Inferior parietal cortex (tissue), 1 donor: Measurements from ENCODE around the gene PPM1D.
"Not testable (repeated sequence)": the region's sequence is repeated elsewhere in the genome, so short reads cannot be mapped to it uniquely, and the experiment has no call there.

Experiments
- DNase-seq: peaks from one replicate; pipeline ENCODE4 v3.0.0-alpha.2; 2016; ENCODE audit errors: extremely low spot score

The PPM1D gene

DNA sequence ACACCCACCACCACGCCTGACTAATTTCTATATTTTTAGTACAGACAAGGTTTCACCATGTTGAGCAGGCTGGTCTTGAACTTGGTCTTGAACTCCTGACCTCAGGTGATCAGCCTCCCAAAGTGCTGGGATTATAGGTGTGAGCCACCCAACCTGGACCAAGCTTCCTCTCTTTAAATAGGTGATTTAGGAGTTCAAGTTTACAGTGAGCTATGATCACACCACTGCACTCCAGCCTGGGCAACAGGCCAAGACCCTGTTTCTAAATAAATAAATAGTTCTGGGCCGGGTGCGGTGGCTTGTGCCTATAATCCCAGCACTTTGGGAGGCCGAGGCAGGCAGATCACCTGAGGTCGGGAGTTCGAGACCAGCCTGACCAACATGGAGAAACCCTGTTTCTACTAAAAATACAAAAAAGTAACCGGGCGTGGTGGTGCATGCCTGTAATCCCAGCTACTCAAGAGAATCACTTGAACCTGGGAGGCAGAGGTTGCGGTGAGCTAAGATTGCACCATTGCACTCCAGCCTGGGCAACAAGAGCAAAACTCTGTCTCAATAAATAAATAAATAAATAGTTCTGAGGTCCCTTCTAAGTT lies 6.5 kb upstream of the PPM1D start:
- DNase-seq = not testable (repeated sequence)

- DNase-seq = not testable (repeated sequence)
Measured at GRCh38 chr17:60594170-60594569, 5.8 kb upstream of the PPM1D start.

DNA sequence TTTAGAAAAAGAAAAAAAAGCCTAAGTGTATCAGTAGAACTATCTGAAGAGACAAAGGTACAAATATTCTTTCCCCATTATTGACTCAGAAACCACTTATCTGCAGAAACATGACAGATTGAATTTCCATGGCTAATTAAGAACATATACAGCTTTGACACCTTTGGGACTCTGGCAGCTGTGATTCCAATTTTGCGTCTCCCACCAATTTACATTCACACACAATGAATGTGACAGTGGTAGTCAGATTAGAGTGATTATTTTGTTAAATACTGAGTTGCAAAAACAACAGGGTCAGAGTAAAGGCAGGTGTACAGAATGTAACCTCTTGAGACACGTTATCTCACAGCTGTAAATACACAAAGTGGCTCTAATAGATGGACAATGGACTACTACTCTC lies 5.3 kb upstream of the PPM1D start:
- no peak for DNase-seq

DNA sequence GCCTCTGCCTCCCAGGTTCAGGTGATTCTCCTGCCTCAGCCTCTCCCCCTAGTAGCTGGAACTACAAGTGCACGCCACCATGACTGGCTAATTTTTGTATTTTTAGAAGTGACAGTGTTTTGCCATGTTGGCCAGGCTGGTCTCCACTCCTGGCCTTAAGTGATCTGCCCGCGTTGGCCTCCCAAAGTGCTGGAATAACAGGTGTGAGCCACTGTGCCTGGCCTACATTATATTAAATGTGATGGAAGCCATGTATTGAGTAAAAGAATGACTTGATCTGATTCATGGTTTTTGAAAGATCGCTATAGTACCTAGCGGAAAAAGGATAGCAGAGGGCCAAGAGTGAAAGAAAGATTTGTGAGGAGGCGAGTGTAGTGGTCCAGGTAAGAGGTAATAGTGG lies 2.7 kb upstream of the PPM1D start:
- no peak for DNase-seq

DNA sequence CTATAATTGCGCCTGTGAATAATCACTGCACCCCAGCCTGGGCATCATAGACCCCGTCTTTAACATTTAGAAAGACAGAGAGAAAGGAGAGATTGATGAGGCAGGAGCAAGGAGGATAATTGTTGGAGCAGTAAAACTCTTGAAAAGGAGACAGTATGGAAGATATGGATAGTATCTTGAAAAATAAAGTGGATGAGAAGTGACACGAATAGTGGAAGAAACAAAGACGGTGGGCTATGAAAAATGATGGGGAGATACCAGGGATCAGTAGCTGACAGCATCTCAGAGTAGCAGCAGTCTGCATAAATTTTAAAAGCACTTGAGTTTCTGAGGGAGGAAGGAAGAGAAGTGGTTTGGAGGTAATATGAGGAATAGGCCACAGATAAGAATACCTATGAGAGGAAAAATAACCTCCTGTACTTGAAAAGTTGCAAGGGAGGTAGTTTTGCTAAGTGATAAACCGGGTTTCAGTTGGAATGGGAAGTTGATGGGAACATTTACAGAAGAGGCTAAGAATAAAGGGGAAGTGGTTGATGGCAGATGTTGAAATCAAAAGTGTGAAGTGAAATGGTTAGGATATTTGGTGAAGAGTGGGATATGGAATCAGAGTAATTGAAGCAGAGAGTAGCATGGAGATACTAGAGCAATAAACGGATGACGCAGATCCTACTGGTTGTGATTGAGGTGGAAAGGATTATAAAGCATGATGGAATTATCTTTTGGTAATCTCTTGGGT lies 1.8 kb upstream of the PPM1D start:
- no peak for DNase-seq

DNA sequence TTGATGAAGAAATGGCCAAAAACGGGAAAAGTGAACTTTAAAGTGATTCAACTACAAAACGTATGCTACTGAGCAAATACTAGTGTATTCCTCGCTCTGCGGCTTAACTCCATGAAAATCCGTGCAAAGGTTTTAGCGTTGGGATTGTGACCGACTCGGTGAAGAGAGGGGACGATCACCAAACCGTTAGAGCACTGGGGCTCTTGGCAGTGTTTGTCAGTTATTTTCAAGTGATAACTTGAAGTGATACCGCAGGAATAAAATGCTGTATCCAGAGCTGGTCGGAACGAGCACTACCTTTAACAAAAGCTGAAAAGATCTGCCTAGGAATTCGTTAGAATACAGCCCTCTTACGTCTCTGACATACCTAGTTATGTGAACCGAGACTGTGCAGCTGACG lies 773 bp upstream of the PPM1D start:
- DNase-seq = peak; percentile 83

DNA sequence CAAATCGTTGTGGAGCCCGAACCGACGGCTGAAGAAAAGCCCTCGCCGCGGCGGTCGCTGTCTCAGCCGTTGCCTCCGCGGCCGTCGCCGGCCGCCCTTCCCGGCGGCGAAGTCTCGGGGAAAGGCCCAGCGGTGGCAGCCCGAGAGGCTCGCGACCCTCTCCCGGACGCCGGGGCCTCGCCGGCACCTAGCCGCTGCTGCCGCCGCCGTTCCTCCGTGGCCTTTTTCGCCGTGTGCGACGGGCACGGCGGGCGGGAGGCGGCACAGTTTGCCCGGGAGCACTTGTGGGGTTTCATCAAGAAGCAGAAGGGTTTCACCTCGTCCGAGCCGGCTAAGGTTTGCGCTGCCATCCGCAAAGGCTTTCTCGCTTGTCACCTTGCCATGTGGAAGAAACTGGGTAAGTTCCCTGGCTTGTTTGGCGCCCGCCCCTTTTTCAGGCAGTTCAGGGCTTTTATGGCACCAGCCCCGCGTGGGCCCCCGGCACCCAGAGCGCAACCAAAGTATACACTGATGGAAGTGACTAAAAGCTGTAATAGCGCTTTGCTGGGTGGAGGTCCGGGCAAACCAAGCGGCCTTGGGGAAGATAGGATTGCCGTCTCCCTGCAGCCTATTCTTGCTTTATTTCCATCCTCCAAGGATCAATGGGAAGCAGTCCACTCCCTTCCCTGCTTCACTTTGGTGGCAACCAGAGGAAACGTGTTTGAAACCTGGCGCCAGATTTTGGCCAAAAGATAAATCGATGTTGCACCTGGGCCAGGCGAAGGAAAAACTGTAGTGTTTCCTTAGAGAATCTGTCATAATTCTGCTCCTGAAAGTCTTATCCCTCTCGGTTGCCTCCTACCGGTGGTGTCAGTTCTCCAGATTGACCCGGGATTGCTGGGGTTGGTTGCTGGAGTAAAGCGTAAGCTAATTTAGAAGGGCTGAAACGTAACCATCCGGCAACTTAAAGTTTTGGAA lies 775 bp downstream of the PPM1D start:
- peak; percentile 88 for DNase-seq

DNA sequence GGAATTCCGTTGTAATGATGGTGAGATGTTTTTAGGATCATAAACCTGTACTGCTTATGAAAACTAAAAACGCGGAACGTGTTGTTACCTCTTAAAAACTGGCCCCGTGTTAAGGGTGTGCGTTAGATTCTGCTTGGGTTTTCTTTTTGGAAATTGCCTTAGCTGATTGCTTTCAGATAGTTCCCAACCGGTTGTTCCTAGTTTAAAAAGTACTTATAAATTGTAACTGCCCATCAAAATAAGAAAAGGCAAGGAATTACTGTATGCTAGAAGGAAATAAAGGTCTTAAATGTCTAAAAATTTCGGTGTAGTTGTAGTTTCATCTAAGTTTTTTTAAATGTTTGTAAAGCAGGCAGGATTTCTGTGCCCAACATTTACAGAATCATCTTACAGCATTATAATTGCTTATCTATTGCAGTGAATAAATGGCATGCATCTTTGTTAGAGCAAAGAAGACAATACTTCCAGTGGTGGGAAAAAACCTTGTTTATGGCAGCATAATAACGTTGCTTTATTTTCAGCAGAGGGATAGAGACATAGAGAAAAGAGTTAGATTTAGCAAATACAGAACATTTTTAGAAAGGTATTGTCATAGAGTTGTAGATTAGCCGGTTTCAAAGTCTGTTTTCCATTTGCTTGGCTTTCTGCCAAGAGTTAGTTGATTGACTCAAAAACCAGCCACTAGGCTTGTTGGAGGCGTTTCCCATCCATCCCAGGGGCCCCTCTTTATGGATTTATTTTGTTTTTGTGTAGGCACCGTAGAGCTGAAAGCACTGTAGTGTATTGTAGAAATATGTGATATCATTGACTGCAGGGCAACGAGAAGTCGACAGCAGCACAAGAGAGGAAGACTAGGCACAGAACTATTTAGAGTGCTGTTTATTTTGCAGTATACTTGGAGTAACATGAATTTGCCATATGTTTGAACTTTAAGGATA lies 1.7 kb downstream of the PPM1D start:
- peak; percentile 91 for DNase-seq

- DNase-seq = no peak
Measured at GRCh38 chr17:60602385-60602742, 2.4 kb downstream of the PPM1D start.

GRCh38 chr17:60602871-60603270 lies 2.9 kb downstream of the PPM1D start:
- no peak for DNase-seq

GRCh38 chr17:60603477-60603876 lies 3.5 kb downstream of the PPM1D start:
- not testable (repeated sequence) for DNase-seq

- DNase-seq = no peak
Measured at GRCh38 chr17:60604686-60605334, 4.8 kb downstream of the PPM1D start.

DNA sequence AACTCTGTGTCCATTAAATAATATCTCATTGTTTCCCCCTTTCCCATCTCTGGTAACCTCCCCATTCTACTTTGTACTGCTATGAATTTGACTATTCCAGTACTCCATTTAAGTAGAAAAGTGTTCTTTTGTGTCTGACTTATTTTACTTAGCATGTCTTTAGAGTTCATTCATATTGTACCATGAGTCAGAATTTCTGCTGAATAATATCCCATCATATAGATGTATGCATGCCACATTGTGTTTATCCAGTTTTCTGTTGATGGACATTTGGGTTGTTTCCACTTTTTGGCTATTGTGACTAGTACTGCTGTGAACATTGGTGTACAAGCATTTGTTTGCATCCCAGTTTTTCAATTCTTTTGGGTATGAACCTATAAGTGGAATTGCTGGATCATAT lies 6.0 kb downstream of the PPM1D start:
- no peak for DNase-seq

- DNase-seq = no peak
Measured at GRCh38 chr17:60610473-60610872, 10.5 kb downstream of the PPM1D start.

- not testable (repeated sequence) for DNase-seq
Measured at GRCh38 chr17:60611321-60611720, 11.3 kb downstream of the PPM1D start.

DNA sequence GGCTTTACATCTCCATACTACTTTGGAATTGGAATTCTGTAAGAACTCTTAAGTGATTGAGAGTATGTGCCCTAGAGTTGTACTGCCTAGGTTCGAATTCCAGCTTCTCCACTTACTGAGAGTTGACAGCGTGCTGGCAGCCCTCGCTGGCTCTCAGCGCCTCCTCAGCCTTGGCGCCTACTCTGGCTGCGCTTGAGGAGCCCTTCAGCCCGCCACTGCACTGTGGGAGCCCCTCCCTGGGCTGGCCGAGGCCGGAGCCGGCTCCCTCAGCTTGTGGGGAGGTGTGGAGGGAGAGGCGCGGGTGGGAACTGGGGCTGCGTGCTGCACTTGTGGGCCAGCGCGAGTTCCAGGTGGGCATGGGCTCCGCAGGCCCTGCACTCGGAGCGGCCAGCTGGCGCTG lies 13.3 kb downstream of the PPM1D start:
- DNase-seq = no peak

DNA sequence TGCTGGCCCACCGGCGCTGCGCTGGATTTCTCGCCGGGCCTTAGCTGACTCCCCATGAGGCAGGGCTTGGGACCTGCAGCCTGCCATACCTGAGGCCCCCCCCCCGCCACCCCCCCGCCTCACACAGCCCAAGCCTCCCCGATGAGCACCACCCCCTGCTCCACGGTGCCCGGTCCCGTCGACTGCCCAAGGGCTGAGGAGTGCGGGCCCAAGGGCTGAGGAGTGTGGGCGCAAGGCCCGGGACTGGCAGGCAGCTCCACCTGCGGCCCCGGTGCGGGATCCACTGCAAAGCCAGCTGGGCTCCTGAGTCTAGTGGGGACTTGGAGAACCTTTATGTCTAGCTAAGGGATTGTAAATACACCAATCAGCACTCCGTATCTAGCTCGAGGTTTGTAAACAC lies 13.8 kb downstream of the PPM1D start:
- not testable (repeated sequence) for DNase-seq

- DNase-seq = not testable (repeated sequence)
Measured at GRCh38 chr17:60614247-60614646, 14.3 kb downstream of the PPM1D start.

DNA sequence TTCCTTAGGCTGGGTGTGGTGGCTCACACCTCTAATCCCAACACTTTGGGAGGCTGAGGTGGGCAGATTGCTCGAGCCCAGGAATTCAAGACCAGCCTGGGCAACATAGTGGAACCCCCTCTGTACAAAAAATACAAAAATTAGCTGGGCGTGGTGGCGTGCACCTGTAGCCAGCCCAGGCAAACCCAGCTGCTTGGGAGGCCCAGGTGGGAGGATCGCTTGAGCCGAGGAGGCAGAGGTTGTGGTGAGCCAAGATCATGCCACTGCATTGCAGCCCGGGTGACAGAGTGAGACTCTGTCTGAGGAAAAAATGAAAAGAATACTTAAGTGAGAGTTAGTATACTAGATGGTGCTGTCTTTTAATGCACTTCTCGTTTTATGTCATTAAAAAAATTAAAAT lies 15.1 kb downstream of the PPM1D start:
- DNase-seq = no peak

DNA sequence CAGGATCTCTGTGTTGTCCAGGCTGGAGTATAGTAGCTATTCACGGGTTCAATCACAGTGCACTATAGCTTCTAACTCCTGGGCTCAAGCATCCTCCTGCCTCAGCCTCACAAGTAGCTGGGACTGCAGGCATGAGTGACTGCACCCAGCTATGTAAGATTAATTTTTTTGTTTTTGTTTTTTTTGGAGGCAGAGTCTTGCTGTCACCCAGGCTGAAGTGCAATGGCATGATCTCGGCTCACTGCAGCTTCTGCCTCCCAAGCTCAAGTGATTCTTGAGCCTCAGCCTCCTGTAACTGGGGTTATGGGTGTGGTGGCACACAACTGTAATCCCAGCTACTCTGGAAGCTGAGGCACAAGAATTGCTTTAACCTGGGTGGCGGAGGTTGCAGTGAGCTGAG lies 15.8 kb downstream of the PPM1D start:
- no peak for DNase-seq

DNA sequence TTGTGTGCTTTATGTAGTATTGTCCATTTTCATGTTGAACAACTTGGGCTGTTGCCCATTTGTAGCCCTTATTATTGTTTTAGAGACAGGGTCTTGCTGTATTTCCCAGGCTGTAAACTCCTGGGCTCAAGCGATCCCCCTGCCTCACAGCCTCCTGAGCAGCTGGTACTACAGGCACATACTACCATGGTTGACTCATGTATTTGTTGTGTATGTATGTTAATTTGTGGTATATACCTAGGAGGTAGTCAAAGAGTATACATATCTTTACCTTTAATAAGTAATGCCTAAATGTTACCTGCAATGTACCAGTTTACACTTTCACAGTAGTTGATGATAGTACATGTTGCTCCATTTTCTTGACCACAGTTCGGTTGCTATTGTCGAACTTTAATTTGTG lies 18.1 kb downstream of the PPM1D start:
- no peak for DNase-seq
